ENCODE results near the gene ZNF33A.
A peak's percentile ranks its signal among the peaks of the same experiment; 100 is the strongest.
"Not testable (repeated sequence)": the region's sequence is repeated elsewhere in the genome, so short reads cannot be mapped to it uniquely, and the experiment has no call there.

ZNF33A gene

DNA sequence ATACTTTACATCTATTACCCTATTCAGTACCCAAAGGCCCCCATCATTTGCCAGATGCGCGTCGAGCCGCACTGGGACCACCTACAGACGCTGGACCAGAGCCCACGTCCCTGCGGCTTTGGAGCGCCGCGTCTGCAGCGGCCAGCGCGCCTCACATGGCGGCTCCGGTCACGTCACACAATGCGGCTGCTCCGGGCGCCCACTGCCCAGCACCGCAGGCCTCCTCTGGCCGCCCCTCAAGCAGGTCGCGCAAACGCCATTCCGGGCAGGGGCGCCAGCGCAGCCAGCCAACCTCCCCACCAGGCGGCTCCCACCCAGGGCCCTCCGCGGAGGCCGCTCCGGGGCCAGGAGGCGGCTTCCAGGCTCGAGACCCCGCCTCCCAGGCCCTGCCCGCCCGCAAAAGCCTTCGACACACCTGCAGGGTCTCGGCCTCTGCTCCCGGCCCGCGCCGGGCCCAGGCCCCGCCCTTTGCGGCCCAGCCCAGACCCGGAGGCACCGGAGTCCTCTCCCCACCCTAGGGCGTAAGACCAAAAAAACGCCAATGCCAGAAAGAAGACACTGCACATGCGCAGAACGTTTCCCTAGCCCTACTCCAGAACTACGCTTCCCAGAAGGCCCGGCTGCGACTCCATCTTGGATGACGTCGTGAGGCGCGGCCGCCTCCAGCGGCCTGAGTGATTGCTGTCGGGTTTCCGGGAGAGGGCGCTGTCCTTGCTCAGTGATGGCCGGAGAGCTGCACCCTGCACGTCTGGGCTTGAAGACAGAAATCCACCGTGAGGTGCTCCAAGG, 34.2 kb upstream of the ZNF33A start, which contains the start of gene ZNF25:
TSS of gene ZNF25 (minus strand) at position 557 of the 789 bp plus-strand sequence. CDS start 4,925 bp downstream, outside the sequence.
- peak within 1 kb of the TSS; percentile 88 for H2AFZ ChIP-seq (ENCODE audit: low read depth)

DNA sequence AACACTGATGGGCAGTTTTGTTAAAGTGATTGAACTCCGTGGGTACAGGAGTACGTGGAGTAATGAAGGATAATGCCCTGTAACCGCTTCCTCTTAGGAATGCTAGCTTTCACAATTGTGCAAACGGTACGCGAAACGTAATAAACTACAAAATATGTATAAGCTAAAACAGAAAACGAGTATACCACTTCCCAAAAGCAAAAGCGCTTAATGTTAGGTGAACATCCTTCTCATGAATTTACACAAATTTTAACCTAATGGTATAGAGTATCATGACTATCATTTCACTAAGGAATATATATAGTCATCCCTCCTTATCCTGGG, 33.6 kb upstream of the ZNF33A start:
- peak overlapping the region; percentile 11; the same call in 1 of the 2 replicates for H3K27ac ChIP-seq
- TF ChIP-seq, protein P1, sequence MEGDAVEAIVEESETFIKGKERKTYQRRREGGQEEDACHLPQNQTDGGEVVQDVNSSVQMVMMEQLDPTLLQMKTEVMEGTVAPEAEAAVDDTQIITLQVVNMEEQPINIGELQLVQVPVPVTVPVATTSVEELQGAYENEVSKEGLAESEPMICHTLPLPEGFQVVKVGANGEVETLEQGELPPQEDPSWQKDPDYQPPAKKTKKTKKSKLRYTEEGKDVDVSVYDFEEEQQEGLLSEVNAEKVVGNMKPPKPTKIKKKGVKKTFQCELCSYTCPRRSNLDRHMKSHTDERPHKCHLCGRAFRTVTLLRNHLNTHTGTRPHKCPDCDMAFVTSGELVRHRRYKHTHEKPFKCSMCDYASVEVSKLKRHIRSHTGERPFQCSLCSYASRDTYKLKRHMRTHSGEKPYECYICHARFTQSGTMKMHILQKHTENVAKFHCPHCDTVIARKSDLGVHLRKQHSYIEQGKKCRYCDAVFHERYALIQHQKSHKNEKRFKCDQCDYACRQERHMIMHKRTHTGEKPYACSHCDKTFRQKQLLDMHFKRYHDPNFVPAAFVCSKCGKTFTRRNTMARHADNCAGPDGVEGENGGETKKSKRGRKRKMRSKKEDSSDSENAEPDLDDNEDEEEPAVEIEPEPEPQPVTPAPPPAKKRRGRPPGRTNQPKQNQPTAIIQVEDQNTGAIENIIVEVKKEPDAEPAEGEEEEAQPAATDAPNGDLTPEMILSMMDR (conservative IDR thresholded peaks at IDR 0.05; ENCODE audit: low read depth, low read length): peak; percentile 35; the same call in 1 of the 2 replicates

More for the DNA sequence above, 34.2 kb upstream of the ZNF33A start, which contains the start of gene ZNF25:
- Histone ChIP-seq H3K27me3 (ENCODE audit: insufficient read depth, low read depth) (no peaks in the 10 kb centered on the region), H3K4me2 (peak within 1 kb of the TSS; percentile 83), H3K9ac (peak within 1 kb of the TSS; percentile 81), H4K20me1 (ENCODE audit: insufficient read depth) (no peaks in the 10 kb centered on the region), H3K4me1 (ENCODE audit: low read depth, poor library complexity, severe bottlenecking) (peaks cover 14% of the 10 kb centered on the region), H3K79me2 (ENCODE audit: insufficient read depth, low read depth) (no peaks in the 10 kb centered on the region), H3K27ac (peak within 1 kb of the TSS; percentile 70), H3K4me3 (IDR thresholded peaks at IDR 0.05; ENCODE audit: insufficient read depth, low read depth, low read length) (no peak within 1 kb of the TSS), H3K36me3 (ENCODE audit: insufficient read depth) (no peaks in the 10 kb centered on the region)
- TF ChIP-seq, protein P1 (conservative IDR thresholded peaks at IDR 0.05; ENCODE audit: low read depth, low read length): peak; percentile 93

DNA sequence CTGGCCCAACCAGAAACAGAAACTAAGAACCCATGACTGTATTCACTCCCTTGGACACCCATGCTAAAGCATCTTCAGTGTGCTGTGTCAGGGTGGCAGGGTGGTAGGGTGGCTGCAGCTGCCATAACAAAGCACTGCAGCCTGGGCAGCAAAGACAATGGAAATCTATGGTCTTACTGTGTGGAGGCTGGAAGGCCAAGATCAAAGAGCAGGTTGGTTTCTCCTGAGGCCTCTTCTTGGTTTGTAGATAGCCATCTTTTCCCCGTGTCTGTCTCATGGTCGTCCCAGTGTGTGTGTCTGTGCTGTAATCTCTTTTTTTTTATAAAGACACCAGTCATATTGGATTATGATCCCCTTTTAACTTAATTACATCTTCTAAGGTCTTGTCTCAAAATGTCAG, 18.8 kb upstream of the ZNF33A start:
- no peak overlapping the region for H3K4me3 ChIP-seq (IDR thresholded peaks at IDR 0.05; ENCODE audit: insufficient read depth, low read depth, low read length)
- H3K79me2 ChIP-seq (ENCODE audit: insufficient read depth, low read depth): no peaks in the 10 kb centered on the region
- no peaks in the 10 kb centered on the region for H3K4me1 ChIP-seq (ENCODE audit: low read depth, poor library complexity, severe bottlenecking)
- H2AFZ ChIP-seq (ENCODE audit: low read depth): no peak overlapping the region
- H3K4me2 ChIP-seq: no peak overlapping the region
- no peak overlapping the region for H3K27ac ChIP-seq
- TF ChIP-seq, protein P1 (conservative IDR thresholded peaks at IDR 0.05; ENCODE audit: low read depth, low read length): no peak
- H4K20me1 ChIP-seq (ENCODE audit: insufficient read depth): no peaks in the 10 kb centered on the region
- H3K27me3 ChIP-seq (ENCODE audit: insufficient read depth, low read depth): no peaks in the 10 kb centered on the region
- H3K36me3 ChIP-seq (ENCODE audit: insufficient read depth): no peaks in the 10 kb centered on the region
- H3K9ac ChIP-seq: no peak overlapping the region

More for the DNA sequence above, 33.6 kb upstream of the ZNF33A start:
- no peaks in the 10 kb centered on the region for H3K79me2 ChIP-seq (ENCODE audit: insufficient read depth, low read depth)
- H2AFZ ChIP-seq (ENCODE audit: low read depth): peak overlapping the region; percentile 88
- peaks cover 14% of the 10 kb centered on the region for H3K4me1 ChIP-seq (ENCODE audit: low read depth, poor library complexity, severe bottlenecking)
- no peak overlapping the region for H3K4me3 ChIP-seq (IDR thresholded peaks at IDR 0.05; ENCODE audit: insufficient read depth, low read depth, low read length)
- no peaks in the 10 kb centered on the region for H3K27me3 ChIP-seq (ENCODE audit: insufficient read depth, low read depth)
- no peak overlapping the region for H3K9ac ChIP-seq
- no peaks in the 10 kb centered on the region for H4K20me1 ChIP-seq (ENCODE audit: insufficient read depth)
- peak overlapping the region; percentile 80 for H3K4me2 ChIP-seq
- no peaks in the 10 kb centered on the region for H3K36me3 ChIP-seq (ENCODE audit: insufficient read depth)

DNA sequence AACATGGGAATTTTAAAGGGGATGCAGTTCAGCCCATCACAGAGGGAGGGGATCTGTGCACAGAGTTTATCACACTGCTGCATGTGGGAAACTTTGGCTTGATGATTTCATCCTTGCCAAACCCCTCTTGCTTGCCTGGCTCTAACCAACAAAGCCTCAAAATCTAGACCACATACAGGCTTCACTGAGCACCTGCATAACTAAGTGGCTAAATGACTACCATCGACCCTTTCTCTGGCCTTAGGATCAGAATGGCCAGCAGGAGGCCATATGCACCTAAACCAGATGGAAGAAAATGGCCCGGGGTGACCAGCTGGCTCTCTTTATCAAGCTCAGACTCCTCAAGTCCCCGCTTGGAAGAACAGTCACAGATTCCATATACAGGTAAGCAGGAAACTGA, 18.4 kb upstream of the ZNF33A start:
- Histone ChIP-seq H2AFZ (ENCODE audit: low read depth) (no peak overlapping the region), H3K36me3 (ENCODE audit: insufficient read depth) (no peaks in the 10 kb centered on the region), H3K27me3 (ENCODE audit: insufficient read depth, low read depth) (no peaks in the 10 kb centered on the region), H3K9ac (no peak overlapping the region), H3K79me2 (ENCODE audit: insufficient read depth, low read depth) (no peaks in the 10 kb centered on the region), H3K4me3 (IDR thresholded peaks at IDR 0.05; ENCODE audit: insufficient read depth, low read depth, low read length) (no peak overlapping the region), H4K20me1 (ENCODE audit: insufficient read depth) (no peaks in the 10 kb centered on the region), H3K4me1 (ENCODE audit: low read depth, poor library complexity, severe bottlenecking) (no peaks in the 10 kb centered on the region), H3K27ac (no peak overlapping the region), H3K4me2 (no peak overlapping the region)
- TF ChIP-seq, protein P1 (conservative IDR thresholded peaks at IDR 0.05; ENCODE audit: low read depth, low read length): no peak

DNA sequence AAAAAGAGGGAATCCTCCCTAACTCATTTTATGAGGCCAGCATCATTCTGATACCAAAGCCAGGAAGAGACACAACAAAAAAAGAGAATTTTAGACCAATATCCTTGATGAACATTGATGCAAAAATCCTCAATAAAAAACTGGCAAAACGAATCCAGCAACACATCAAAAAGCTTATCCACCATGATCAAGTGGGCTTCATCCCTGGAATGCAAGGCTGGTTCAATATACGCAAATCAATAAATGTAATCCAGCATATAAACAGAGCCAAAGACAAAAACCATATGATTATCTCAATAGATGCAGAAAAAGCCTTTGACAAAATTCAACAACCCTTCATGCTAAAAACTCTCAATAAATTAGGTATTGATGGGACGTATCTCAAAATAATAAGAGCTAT, 11.6 kb upstream of the ZNF33A start:
- not testable (repeated sequence) for H4K20me1 ChIP-seq (ENCODE audit: insufficient read depth); H3K9ac ChIP-seq; H3K27ac ChIP-seq; H3K79me2 ChIP-seq (ENCODE audit: insufficient read depth, low read depth); H3K4me2 ChIP-seq; H2AFZ ChIP-seq (ENCODE audit: low read depth); H3K4me3 ChIP-seq (IDR thresholded peaks at IDR 0.05; ENCODE audit: insufficient read depth, low read depth, low read length); H3K36me3 ChIP-seq (ENCODE audit: insufficient read depth); H3K4me1 ChIP-seq (ENCODE audit: low read depth, poor library complexity, severe bottlenecking); H3K27me3 ChIP-seq (ENCODE audit: insufficient read depth, low read depth)

DNA sequence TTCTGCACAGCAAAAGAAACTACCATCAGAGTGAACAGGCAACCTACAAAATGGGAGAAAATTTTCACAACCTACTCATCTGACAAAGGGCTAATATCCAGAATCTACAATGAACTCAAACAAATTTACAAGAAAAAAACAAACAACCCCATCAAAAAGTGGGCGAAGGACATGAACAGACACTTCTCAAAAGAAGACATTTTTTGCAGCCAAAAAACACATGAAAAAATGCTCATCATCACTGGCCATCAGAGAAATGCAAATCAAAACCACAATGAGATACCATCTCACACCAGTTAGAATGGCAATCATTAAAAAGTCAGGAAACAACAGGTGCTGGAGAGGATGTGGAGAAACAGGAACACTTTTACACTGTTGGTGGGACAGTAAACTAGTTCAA, 10.0 kb upstream of the ZNF33A start:
- H3K9ac ChIP-seq; H3K4me2 ChIP-seq; H3K36me3 ChIP-seq (ENCODE audit: insufficient read depth); H3K27me3 ChIP-seq (ENCODE audit: insufficient read depth, low read depth); H3K4me1 ChIP-seq (ENCODE audit: low read depth, poor library complexity, severe bottlenecking); H3K4me3 ChIP-seq (IDR thresholded peaks at IDR 0.05; ENCODE audit: insufficient read depth, low read depth, low read length); H4K20me1 ChIP-seq (ENCODE audit: insufficient read depth); H3K79me2 ChIP-seq (ENCODE audit: insufficient read depth, low read depth); H2AFZ ChIP-seq (ENCODE audit: low read depth); H3K27ac ChIP-seq: not testable (repeated sequence)

Measured in KMS-11 (cell line).